ENCODE measurements around the gene PICK1. TPM values are rescaled to one million over a fixed set of nuclear protein-coding genes. Genes with fewer than 3 reads are reported as not detected.

The PICK1 gene
- total RNA-seq, 1 donor from 2014 or later = 10.7 TPM

- H3K9me3 ChIP-seq (ENCODE audit: low read depth) = no peaks in the 10 kb centered on the region
- peaks cover 9% of the 10 kb centered on the region for H3K4me1 Mint-ChIP-seq
- H3K36me3 Mint-ChIP-seq = no peaks in the 10 kb centered on the region
- no peaks in the 10 kb centered on the region for H4K20me1 ChIP-seq (ENCODE audit: low read depth)
- H3K27me3 Mint-ChIP-seq (ENCODE audit: insufficient read depth, low read depth) = peaks cover 7% of the 10 kb centered on the region
- no peaks in the 10 kb centered on the region for H3K79me2 ChIP-seq (ENCODE audit: low read depth)
- peaks cover 36% of the 10 kb centered on the region for H3F3A ChIP-seq (ENCODE audit: low read depth)
- no peak for DNase-seq (ENCODE audit: low spot score)
- no peaks in the 10 kb centered on the region for H3K9me3 Mint-ChIP-seq
- TF ChIP-seq EZH2 (IDR thresholded peaks at IDR 0.05) = no peak
- no peaks in the 10 kb centered on the region for H3K36me3 ChIP-seq
- no peak overlapping the region for H3K9ac ChIP-seq
- no peak overlapping the region for H3K4me3 ChIP-seq
- no peak overlapping the region for H3K27ac Mint-ChIP-seq
- no peak overlapping the region for H3K4me3 Mint-ChIP-seq
- peaks cover 40% of the 10 kb centered on the region for H3K4me1 ChIP-seq
- no peak overlapping the region for H2AFZ ChIP-seq (replicated peaks)
- H3K27ac ChIP-seq = no peak overlapping the region
- no peak overlapping the region for H3K4me2 ChIP-seq
- peaks cover 20% of the 10 kb centered on the region for H3K27me3 ChIP-seq
Measured at GRCh38 chr22:38086942-38087341, 29.7 kb downstream of the PICK1 start.

GRCh38 chr22:38087855-38088254 is 30.7 kb downstream of the PICK1 start:
- Histone ChIP-seq H2AFZ (replicated peaks) (no peak overlapping the region), H3K9ac (no peak overlapping the region), H3K4me3 (no peak overlapping the region), H3K36me3 (no peaks in the 10 kb centered on the region), H4K20me1 (ENCODE audit: low read depth) (no peaks in the 10 kb centered on the region), H3K4me1 (peaks cover 32% of the 10 kb centered on the region), H3K27ac (no peak overlapping the region), H3F3A (ENCODE audit: low read depth) (peaks cover 36% of the 10 kb centered on the region), H3K79me2 (ENCODE audit: low read depth) (no peaks in the 10 kb centered on the region), H3K9me3 (ENCODE audit: low read depth) (no peaks in the 10 kb centered on the region), H3K4me2 (no peak overlapping the region), H3K27me3 (peaks cover 11% of the 10 kb centered on the region)
- H3K4me3 Mint-ChIP-seq = no peak overlapping the region
- H3K36me3 Mint-ChIP-seq = no peaks in the 10 kb centered on the region
- no peak for TF ChIP-seq EZH2 (IDR thresholded peaks at IDR 0.05)
- TF ChIP-seq EZH2phosphoT487 (IDR thresholded peaks at IDR 0.05) = no peak
- no peak for TF ChIP-seq CTCF (IDR thresholded peaks at IDR 0.05)
- H3K27ac Mint-ChIP-seq = peak overlapping the region; percentile 76
- peaks cover 9% of the 10 kb centered on the region for H3K4me1 Mint-ChIP-seq
- peaks cover 5% of the 10 kb centered on the region for H3K27me3 Mint-ChIP-seq (ENCODE audit: insufficient read depth, low read depth)
- H3K9me3 Mint-ChIP-seq = no peaks in the 10 kb centered on the region
- no peak for DNase-seq (ENCODE audit: low spot score)

GRCh38 chr22:38088629-38089473 is 31.6 kb downstream of the PICK1 start:
- Histone ChIP-seq H3K4me2 (peak overlapping the region; percentile 45), H3K4me3 (no peak overlapping the region), H3K27me3 (peaks cover 9% of the 10 kb centered on the region), H3K36me3 (no peaks in the 10 kb centered on the region), H2AFZ (replicated peaks) (no peak overlapping the region), H3K79me2 (ENCODE audit: low read depth) (no peaks in the 10 kb centered on the region), H3K9ac (no peak overlapping the region), H3K27ac (no peak overlapping the region), H4K20me1 (ENCODE audit: low read depth) (no peaks in the 10 kb centered on the region), H3K9me3 (ENCODE audit: low read depth) (no peaks in the 10 kb centered on the region), H3K4me1 (peaks cover 22% of the 10 kb centered on the region), H3F3A (ENCODE audit: low read depth) (peaks cover 26% of the 10 kb centered on the region)
- Mint-ChIP-seq H3K27me3 (ENCODE audit: insufficient read depth, low read depth) (peaks cover 4% of the 10 kb centered on the region), H3K36me3 (peaks cover 2% of the 10 kb centered on the region), H3K27ac (no peak overlapping the region), H3K9me3 (no peaks in the 10 kb centered on the region), H3K4me3 (no peak overlapping the region), H3K4me1 (peaks cover 9% of the 10 kb centered on the region)
- no peak for DNase-seq (ENCODE audit: low spot score)
- TF ChIP-seq EZH2phosphoT487 (IDR thresholded peaks at IDR 0.05) (no peak), CTCF (IDR thresholded peaks at IDR 0.05) (no peak), EZH2 (IDR thresholded peaks at IDR 0.05) (no peak)

- Histone ChIP-seq H3K27ac (no peak overlapping the region), H3F3A (ENCODE audit: low read depth) (peaks cover 22% of the 10 kb centered on the region), H3K36me3 (no peaks in the 10 kb centered on the region), H3K4me2 (peak overlapping the region; percentile 45), H3K4me1 (peaks cover 16% of the 10 kb centered on the region), H3K9ac (no peak overlapping the region), H3K27me3 (peaks cover 9% of the 10 kb centered on the region), H3K9me3 (ENCODE audit: low read depth) (no peaks in the 10 kb centered on the region), H2AFZ (replicated peaks) (no peak overlapping the region), H3K4me3 (no peak overlapping the region), H4K20me1 (ENCODE audit: low read depth) (no peaks in the 10 kb centered on the region), H3K79me2 (ENCODE audit: low read depth) (no peaks in the 10 kb centered on the region)
- H3K27me3 Mint-ChIP-seq (ENCODE audit: insufficient read depth, low read depth) = peaks cover 4% of the 10 kb centered on the region
- no peak for DNase-seq (ENCODE audit: low spot score)
- H3K27ac Mint-ChIP-seq = no peak overlapping the region
- peaks cover 2% of the 10 kb centered on the region for H3K36me3 Mint-ChIP-seq
- no peaks in the 10 kb centered on the region for H3K9me3 Mint-ChIP-seq
- TF ChIP-seq EZH2phosphoT487 (IDR thresholded peaks at IDR 0.05) (no peak), EZH2 (IDR thresholded peaks at IDR 0.05) (no peak), CTCF (IDR thresholded peaks at IDR 0.05) (no peak)
- peaks cover 8% of the 10 kb centered on the region for H3K4me1 Mint-ChIP-seq
- no peak overlapping the region for H3K4me3 Mint-ChIP-seq
Measured at GRCh38 chr22:38089474-38089851, 32.3 kb downstream of the PICK1 start.

Measured in neural progenitor cell (in vitro differentiated cells).